Parathyroid adenoma (tissue), 2 donors: ENCODE data around the gene LRRC73.

Experiments used
- H2AFZ ChIP-seq: fragments of 300-600 bp; sonication (generic); one replicate; pipeline ENCODE4 v1.7.0; 2017; ENCODE audit warnings: antibody characterized with exemption, mild to moderate bottlenecking
- H3K27ac ChIP-seq: fragments of 300-600 bp; sonication (generic); one replicate; pipeline ENCODE4 v1.7.0; 2017
- H3K27me3 ChIP-seq: fragments of 300-600 bp; sonication (generic); one replicate; pipeline ENCODE4 v1.7.0; 2017; ENCODE audit warnings: low read length; ENCODE audit not compliant: control insufficient read depth, insufficient read depth
- H3K36me3 ChIP-seq: fragments of 300-600 bp; sonication (generic); one replicate; pipeline ENCODE4 v1.7.0; 2017; ENCODE audit warnings: low read length; ENCODE audit not compliant: control insufficient read depth, insufficient read depth
- H3K4me1 ChIP-seq: fragments of 300-600 bp; sonication (generic); one replicate; pipeline ENCODE4 v1.7.0; 2017; ENCODE audit warnings: control low read depth
- H3K4me2 ChIP-seq: fragments of 300-600 bp; sonication (generic); one replicate; pipeline ENCODE4 v1.7.0; 2017; ENCODE audit warnings: low read length
- H3K4me3 ChIP-seq: fragments of 300-600 bp; sonication (generic); one replicate; pipeline ENCODE4 v1.7.0; 2017; ENCODE audit warnings: low read depth, low read length
- H3K79me2 ChIP-seq: fragments of 300-600 bp; sonication (generic); one replicate; pipeline ENCODE4 v1.7.0; 2017; ENCODE audit warnings: control low read depth
- H3K9ac ChIP-seq: fragments of 300-600 bp; sonication (generic); one replicate; pipeline ENCODE4 v1.7.0; 2017; ENCODE audit warnings: mild to moderate bottlenecking
- H3K9me3 ChIP-seq: fragments of 300-600 bp; sonication (generic); one replicate; pipeline ENCODE4 v1.7.0; 2017; ENCODE audit warnings: low read length; ENCODE audit not compliant: control insufficient read depth
- TF ChIP-seq, protein P1 (sequence below): fragments of 300-600 bp; sonication (generic); IDR thresholded peaks from one replicate; pipeline ENCODE4 v1.7.0; 2017; ENCODE audit warnings: antibody characterized with exemption, mild to moderate bottlenecking
- donor health status: primary hyperparathyroidism.

Gene LRRC73

DNA sequence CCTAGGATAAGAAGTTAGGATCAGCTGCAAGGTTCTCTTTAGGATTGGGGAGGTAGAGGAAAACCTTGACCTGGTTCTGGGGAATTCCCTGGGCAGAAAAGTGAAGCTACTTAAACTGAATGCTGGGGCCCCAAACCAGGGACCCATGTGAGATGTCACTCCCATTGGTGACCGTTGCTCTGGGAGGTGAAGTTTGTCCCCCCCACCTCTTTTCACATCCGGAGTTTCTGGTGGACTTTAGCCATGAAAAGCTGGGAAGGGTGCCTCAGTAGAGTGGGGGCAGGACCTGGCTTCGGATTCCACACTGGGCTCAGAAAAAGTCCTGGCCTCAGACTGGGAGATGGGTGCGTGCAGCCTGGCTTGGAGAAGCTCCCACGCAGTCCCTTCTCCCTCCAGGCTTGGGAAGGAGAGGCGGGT, 19.6 kb downstream of the LRRC73 start:
- no peak overlapping the region for H3K27ac ChIP-seq
- peaks cover 37% of the 10 kb centered on the region for H3K79me2 ChIP-seq
- no peaks in the 10 kb centered on the region for H3K27me3 ChIP-seq
- no peak overlapping the region for H3K4me3 ChIP-seq
- no peaks in the 10 kb centered on the region for H3K4me1 ChIP-seq
- H3K9me3 ChIP-seq: no peaks in the 10 kb centered on the region
- no peak overlapping the region for H3K9ac ChIP-seq
- H2AFZ ChIP-seq: no peak overlapping the region
- TF ChIP-seq, protein P1, sequence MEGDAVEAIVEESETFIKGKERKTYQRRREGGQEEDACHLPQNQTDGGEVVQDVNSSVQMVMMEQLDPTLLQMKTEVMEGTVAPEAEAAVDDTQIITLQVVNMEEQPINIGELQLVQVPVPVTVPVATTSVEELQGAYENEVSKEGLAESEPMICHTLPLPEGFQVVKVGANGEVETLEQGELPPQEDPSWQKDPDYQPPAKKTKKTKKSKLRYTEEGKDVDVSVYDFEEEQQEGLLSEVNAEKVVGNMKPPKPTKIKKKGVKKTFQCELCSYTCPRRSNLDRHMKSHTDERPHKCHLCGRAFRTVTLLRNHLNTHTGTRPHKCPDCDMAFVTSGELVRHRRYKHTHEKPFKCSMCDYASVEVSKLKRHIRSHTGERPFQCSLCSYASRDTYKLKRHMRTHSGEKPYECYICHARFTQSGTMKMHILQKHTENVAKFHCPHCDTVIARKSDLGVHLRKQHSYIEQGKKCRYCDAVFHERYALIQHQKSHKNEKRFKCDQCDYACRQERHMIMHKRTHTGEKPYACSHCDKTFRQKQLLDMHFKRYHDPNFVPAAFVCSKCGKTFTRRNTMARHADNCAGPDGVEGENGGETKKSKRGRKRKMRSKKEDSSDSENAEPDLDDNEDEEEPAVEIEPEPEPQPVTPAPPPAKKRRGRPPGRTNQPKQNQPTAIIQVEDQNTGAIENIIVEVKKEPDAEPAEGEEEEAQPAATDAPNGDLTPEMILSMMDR: no peak
- no peak overlapping the region for H3K4me2 ChIP-seq
- no peaks in the 10 kb centered on the region for H3K36me3 ChIP-seq

DNA sequence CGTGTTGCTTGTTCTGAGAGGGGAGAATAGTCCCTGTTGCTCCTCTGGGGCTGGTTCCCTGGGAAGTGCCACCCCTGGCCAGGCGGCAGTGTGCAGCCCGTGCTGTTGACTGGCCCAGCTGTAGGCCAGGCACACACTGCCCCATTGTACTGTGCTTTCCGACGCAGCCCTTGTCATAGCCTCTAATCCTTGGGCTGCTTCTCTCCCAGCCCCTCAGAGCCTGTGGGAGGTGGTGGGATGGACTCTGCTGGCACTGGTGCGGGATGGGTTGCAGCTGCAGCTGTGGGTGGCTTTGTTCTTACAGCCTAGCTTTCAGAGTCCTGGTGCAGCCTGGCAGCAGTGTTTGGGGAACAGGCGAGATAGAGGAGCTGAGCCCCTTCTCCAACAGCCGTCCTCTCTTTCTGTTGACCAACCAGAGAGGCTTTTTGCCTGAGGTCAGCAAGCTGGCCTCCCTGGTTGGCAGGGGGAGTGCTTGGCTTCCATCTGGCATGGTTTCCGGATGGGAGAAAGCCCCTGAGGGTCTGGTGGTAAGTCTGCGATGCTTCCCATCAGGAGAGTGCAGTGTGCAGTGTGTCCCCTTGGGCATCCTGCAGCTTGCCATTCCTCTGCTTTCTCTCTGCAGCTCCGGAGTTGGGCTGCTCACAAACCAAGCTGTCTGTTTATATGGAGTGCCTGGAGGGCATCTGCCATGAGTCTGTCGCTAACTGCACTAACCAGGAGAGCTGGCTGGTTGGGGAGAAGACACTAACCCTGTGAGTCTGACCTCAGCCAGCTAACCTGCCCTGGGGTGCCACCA, 20.7 kb downstream of the LRRC73 start:
- no peak overlapping the region for H3K4me3 ChIP-seq
- TF ChIP-seq, protein P1: no peak
- no peak overlapping the region for H3K27ac ChIP-seq
- no peak overlapping the region for H3K4me2 ChIP-seq
- H3K9me3 ChIP-seq: no peaks in the 10 kb centered on the region
- H3K36me3 ChIP-seq: no peaks in the 10 kb centered on the region
- H3K27me3 ChIP-seq: no peaks in the 10 kb centered on the region
- peaks cover 37% of the 10 kb centered on the region for H3K79me2 ChIP-seq
- no peak overlapping the region for H3K9ac ChIP-seq
- no peaks in the 10 kb centered on the region for H3K4me1 ChIP-seq
- no peak overlapping the region for H2AFZ ChIP-seq

DNA sequence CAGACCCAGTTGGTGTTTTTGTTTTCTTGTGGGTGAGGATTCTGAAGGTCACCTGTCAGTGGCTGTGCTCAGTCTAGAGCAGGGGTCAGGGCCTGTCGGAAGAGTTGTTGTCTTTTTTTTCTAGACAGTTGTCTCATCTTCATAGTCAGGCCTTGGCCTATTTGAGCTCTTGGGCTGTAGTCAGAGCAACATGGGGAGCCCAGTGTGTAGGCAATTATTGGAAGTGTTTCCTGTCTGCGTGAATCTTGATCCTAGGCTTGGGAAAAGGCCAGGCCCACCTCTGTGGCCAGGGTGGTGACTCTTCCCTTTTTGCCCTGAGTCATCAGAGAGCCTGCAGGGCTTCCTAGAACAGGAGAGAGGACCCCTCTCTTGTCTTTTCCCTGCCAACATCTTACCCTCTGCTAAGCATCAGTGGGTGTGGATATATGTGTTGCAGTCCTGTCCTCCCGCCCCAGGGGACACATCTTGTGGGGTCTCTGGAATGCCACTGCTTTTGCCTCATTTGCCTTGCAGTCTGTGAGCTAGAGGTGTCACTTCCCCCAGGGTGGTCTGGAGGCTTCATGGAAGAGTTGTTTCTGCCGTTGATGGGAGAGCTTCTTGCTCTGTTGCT, 21.4 kb downstream of the LRRC73 start:
- Histone ChIP-seq H3K4me1 (no peaks in the 10 kb centered on the region), H3K36me3 (no peaks in the 10 kb centered on the region), H3K4me3 (no peak overlapping the region), H3K4me2 (no peak overlapping the region), H3K27me3 (no peaks in the 10 kb centered on the region), H2AFZ (no peak overlapping the region), H3K9me3 (no peaks in the 10 kb centered on the region), H3K9ac (no peak overlapping the region), H3K79me2 (peaks cover 33% of the 10 kb centered on the region), H3K27ac (no peak overlapping the region)
- TF ChIP-seq, protein P1: no peak

DNA sequence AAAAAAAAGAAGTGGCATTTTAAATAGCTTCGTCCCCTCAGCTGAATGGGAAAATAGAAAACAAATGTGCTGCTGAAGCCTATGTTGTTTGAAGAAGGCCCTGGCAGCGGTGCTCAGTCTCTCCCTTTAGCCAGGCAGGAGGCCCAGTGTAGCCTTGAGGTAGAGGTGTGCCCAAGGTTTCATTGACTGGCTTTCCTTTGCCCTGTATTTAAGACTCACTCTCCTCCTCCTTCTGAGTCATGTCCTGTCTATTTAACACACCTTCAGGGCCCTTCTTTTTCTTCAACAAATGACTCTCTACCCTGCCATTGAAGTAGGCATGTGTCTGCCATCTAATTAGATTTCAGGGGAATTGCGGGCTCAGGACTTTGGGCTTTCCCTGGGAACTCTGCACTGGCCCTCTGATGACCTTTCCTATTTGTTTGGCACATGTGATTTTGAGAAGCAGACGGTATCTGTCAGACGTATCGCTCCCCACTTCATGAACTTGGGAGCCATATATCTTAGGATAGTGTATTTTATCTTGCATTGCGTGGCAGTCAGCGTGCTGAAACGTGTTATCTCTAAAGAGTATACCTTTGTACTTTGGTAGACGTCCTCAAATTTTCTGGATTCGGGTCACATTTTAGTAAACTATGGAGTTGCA, 28.4 kb downstream of the LRRC73 start:
- Histone ChIP-seq H3K27me3 (no peaks in the 10 kb centered on the region), H3K9me3 (no peaks in the 10 kb centered on the region), H3K27ac (no peak overlapping the region), H3K4me2 (no peak overlapping the region), H3K4me3 (no peak overlapping the region), H3K9ac (no peak overlapping the region), H3K4me1 (peaks cover 10% of the 10 kb centered on the region), H3K79me2 (peaks cover 47% of the 10 kb centered on the region), H2AFZ (no peak overlapping the region), H3K36me3 (no peaks in the 10 kb centered on the region)
- TF ChIP-seq, protein P1: no peak
